ENCODE data around the gene LMBRD1. TPM values are rescaled to one million over a fixed set of nuclear protein-coding genes. Genes with fewer than 3 reads are reported as not detected.

LMBRD1 gene
- total and polyA plus RNA-seq, 9 donors, result 48.2 to 83.0 (median 54.0) TPM

DNA sequence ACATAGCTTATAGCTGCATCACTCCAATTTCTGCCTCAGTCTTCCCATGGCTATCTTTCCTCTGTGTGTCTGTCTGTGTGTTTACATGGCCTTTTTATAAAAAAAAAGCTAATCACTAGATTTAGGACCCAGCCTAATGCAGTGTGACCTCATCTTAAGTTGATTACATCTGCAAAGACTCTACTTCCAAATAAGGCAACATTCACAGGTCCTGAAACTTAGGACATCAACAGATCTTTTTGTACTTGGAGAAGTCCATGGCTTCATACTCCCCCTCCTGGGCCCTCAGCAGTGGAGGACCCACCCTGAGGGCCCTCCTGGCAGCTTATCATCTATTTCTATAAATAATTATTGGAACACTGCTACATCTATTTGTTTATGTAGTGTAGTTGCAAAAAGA lies 146.1 kb downstream of the LMBRD1 start:
- no peaks in the 10 kb centered on the region for H3K36me3 ChIP-seq
- intact Hi-C loops (cut with DNase I), result no loop called here
- DNase-seq, result no peak
- no peaks in the 10 kb centered on the region for H3K4me1 ChIP-seq (ENCODE audit: insufficient read depth)
- no peaks in the 10 kb centered on the region for H3K27me3 ChIP-seq
- TF ChIP-seq POLR2A (IDR thresholded peaks at IDR 0.05), result no peak
- TF ChIP-seq EP300 (IDR thresholded peaks at IDR 0.05), result no peak
- TF ChIP-seq, protein P1, sequence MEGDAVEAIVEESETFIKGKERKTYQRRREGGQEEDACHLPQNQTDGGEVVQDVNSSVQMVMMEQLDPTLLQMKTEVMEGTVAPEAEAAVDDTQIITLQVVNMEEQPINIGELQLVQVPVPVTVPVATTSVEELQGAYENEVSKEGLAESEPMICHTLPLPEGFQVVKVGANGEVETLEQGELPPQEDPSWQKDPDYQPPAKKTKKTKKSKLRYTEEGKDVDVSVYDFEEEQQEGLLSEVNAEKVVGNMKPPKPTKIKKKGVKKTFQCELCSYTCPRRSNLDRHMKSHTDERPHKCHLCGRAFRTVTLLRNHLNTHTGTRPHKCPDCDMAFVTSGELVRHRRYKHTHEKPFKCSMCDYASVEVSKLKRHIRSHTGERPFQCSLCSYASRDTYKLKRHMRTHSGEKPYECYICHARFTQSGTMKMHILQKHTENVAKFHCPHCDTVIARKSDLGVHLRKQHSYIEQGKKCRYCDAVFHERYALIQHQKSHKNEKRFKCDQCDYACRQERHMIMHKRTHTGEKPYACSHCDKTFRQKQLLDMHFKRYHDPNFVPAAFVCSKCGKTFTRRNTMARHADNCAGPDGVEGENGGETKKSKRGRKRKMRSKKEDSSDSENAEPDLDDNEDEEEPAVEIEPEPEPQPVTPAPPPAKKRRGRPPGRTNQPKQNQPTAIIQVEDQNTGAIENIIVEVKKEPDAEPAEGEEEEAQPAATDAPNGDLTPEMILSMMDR (IDR thresholded peaks at IDR 0.05), result no peak
- H3K9me3 ChIP-seq, result no peaks in the 10 kb centered on the region
- no peak overlapping the region for H3K4me3 ChIP-seq
- no peak overlapping the region for H3K27ac ChIP-seq

DNA sequence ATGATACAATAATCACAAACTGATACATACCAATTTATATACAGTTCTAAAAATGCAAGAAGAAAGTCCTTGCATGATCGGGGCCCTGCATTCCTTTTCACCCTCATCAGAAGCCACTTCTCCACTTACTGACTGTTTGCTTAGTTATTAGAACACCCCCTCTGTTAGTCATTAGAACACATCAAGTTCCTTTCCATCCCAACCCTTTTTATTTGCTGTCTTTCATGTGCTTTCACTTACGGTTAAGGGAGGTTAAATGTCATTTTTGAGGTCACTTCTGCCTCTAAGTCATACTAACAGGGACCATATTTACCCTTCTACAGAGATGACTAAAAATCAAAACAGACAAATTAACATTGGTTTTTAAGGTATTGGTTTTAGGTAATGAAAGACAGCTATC lies 149.1 kb downstream of the LMBRD1 start:
- 83 to 87% (median 87%) methylated on average over 2 of the region's 2 CpGs for WGBS, 3 donors
- Histone ChIP-seq H3K36me3 (no peaks in the 10 kb centered on the region), H3K9me3 (no peaks in the 10 kb centered on the region), H3K4me3 (no peak overlapping the region), H3K27me3 (no peaks in the 10 kb centered on the region), H3K27ac (no peak overlapping the region), H3K4me1 (ENCODE audit: insufficient read depth) (no peaks in the 10 kb centered on the region)
- intact Hi-C loops (cut with DNase I), result no loop called here
- TF ChIP-seq, protein P1 (IDR thresholded peaks at IDR 0.05), result no peak
- TF ChIP-seq EP300 (IDR thresholded peaks at IDR 0.05) (no peak), POLR2A (IDR thresholded peaks at IDR 0.05) (no peak)
- no peak for DNase-seq

DNA sequence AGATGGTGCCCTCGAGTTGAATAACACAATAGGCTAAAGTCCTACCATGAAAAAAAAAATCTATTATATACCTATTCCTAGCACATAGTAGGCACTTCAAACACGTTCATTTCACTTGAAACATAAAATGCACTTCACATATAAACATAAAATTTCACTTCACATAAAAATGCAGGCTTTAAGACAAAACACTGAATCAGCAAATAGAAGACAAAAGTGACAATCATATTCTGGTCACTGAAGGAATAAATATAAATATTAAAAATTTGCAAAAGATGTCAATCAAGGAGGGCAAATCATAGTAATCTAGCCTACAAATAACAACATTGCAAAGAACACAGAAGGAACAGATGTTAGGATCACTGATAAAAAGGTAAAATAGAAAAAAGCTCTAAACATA lies 153.1 kb downstream of the LMBRD1 start:
- 66 to 70% (median 69%) methylated on average over 2 of the region's 2 CpGs for WGBS, 3 donors

DNA sequence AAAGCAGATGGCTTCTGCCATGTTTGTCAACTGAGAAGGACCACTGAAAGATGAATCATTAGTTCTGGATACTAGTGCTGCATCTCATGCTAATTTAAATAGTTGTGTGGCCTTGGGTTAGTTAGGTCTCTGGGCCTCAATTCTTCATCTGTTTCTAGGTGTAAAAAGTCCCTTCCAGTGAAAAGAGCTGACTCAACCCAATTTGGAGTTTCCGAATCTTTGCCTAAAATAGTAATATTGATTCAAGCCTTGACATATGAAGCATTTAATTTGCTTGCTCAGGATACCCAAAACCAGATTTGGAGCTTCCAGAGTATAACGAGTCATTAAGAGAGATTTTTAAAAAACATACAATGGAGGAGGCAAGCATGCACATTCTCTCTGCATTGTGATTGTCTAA lies 163.9 kb downstream of the LMBRD1 start:
- no peaks in the 10 kb centered on the region for H3K9me3 ChIP-seq
- H3K27me3 ChIP-seq, result no peaks in the 10 kb centered on the region
- TF ChIP-seq, protein P1 (IDR thresholded peaks at IDR 0.05), result no peak
- TF ChIP-seq POLR2A (IDR thresholded peaks at IDR 0.05) (no peak), EP300 (IDR thresholded peaks at IDR 0.05) (no peak)
- DNase-seq, result no peak
- WGBS, 3 donors, result 66 to 91% (median 70%) methylated on average over 2 of the region's 2 CpGs
- intact Hi-C loops (cut with DNase I), result no loop called here
- H3K4me1 ChIP-seq (ENCODE audit: insufficient read depth), result no peaks in the 10 kb centered on the region
- H3K27ac ChIP-seq, result no peak overlapping the region
- H3K4me3 ChIP-seq, result no peak overlapping the region
- no peaks in the 10 kb centered on the region for H3K36me3 ChIP-seq

More for the DNA sequence above, 153.1 kb downstream of the LMBRD1 start:
- intact Hi-C loops (cut with DNase I), result no loop called here
- Histone ChIP-seq H3K27ac (no peak overlapping the region), H3K4me3 (no peak overlapping the region), H3K27me3 (no peaks in the 10 kb centered on the region), H3K36me3 (no peaks in the 10 kb centered on the region), H3K9me3 (no peaks in the 10 kb centered on the region), H3K4me1 (ENCODE audit: insufficient read depth) (no peaks in the 10 kb centered on the region)
- DNase-seq, result no peak
- TF ChIP-seq EP300 (IDR thresholded peaks at IDR 0.05) (no peak), POLR2A (IDR thresholded peaks at IDR 0.05) (no peak)
- TF ChIP-seq, protein P1 (IDR thresholded peaks at IDR 0.05), result no peak

Measured in ovary (tissue), 9 donors.